EL (cell line): ENCODE results near the gene NRXN3.
"Not testable (repeated sequence)": the region's sequence is repeated elsewhere in the genome, so short reads cannot be mapped to it uniquely, and the experiment has no call there.

Source experiments
- DNase-seq: peaks from one replicate; pipeline ENCODE4 v3.0.0-alpha.2; 2016

NRXN3 gene

GRCh38 chr14:79724934-79725717, 1555.0 kb downstream of the NRXN3 start:
- DNase-seq, result no peak

GRCh38 chr14:79727900-79728299, 1557.7 kb downstream of the NRXN3 start:
- DNase-seq, result no peak

- DNase-seq, result no peak
Observed at GRCh38 chr14:79728331-79728730, 1558.2 kb downstream of the NRXN3 start.

GRCh38 chr14:79729731-79730130, 1559.6 kb downstream of the NRXN3 start:
- DNase-seq, result no peak

GRCh38 chr14:79730196-79730595, 1560.0 kb downstream of the NRXN3 start:
- DNase-seq, result no peak

GRCh38 chr14:79730953-79731352, 1560.8 kb downstream of the NRXN3 start:
- peak; percentile 12 for DNase-seq

GRCh38 chr14:79732911-79733655, 1562.9 kb downstream of the NRXN3 start:
- DNase-seq, result peak; percentile 87

GRCh38 chr14:79734151-79734550, 1564.0 kb downstream of the NRXN3 start:
- no peak for DNase-seq

GRCh38 chr14:79734656-79735055, 1564.5 kb downstream of the NRXN3 start:
- DNase-seq, result no peak

- DNase-seq, result peak; percentile 13
Observed at GRCh38 chr14:79735121-79735520, 1564.9 kb downstream of the NRXN3 start.

- DNase-seq, result no peak
Observed at GRCh38 chr14:79740066-79740601, 1570.0 kb downstream of the NRXN3 start.

GRCh38 chr14:79742142-79742541, 1572.0 kb downstream of the NRXN3 start:
- no peak for DNase-seq

- no peak for DNase-seq
Observed at GRCh38 chr14:79745046-79745445, 1574.9 kb downstream of the NRXN3 start.

- DNase-seq, result no peak
Observed at GRCh38 chr14:79749065-79749464, 1578.9 kb downstream of the NRXN3 start.

GRCh38 chr14:79758985-79759384, 1588.8 kb downstream of the NRXN3 start:
- no peak for DNase-seq

- DNase-seq, result no peak
Observed at GRCh38 chr14:79764323-79764722, 1594.2 kb downstream of the NRXN3 start.

GRCh38 chr14:79766511-79766910, 1596.3 kb downstream of the NRXN3 start:
- DNase-seq, result no peak

GRCh38 chr14:79767251-79767650, 1597.1 kb downstream of the NRXN3 start:
- DNase-seq, result no peak

GRCh38 chr14:79767721-79768120, 1597.5 kb downstream of the NRXN3 start:
- not testable (repeated sequence) for DNase-seq

- DNase-seq, result peak; percentile 80
Observed at GRCh38 chr14:79781882-79782281, 1611.7 kb downstream of the NRXN3 start.

GRCh38 chr14:79783041-79783440, 1612.9 kb downstream of the NRXN3 start:
- DNase-seq, result no peak

GRCh38 chr14:79786522-79786921, 1616.3 kb downstream of the NRXN3 start:
- DNase-seq, result no peak

GRCh38 chr14:79788346-79788745, 1618.2 kb downstream of the NRXN3 start:
- DNase-seq, result no peak
